Measurements from ENCODE around the gene LENEP.
"Not testable (repeated sequence)": the region's sequence is repeated elsewhere in the genome, so short reads cannot be mapped to it uniquely, and the experiment has no call there.

LENEP gene

GRCh38 chr1:154974808-154975408 is 18.5 kb upstream of the LENEP start:
- in situ Hi-C loops (cut with HindIII; ENCODE audit: low sequenced_read_pairs), result no loop called here

- in situ Hi-C loops (cut with HindIII; ENCODE audit: low sequenced_read_pairs), result no loop called here
Measured at GRCh38 chr1:154975409-154976059, 17.9 kb upstream of the LENEP start.

- in situ Hi-C loops (cut with HindIII; ENCODE audit: low sequenced_read_pairs), result not testable (repeated sequence)
Measured at GRCh38 chr1:154977762-154978161, 15.6 kb upstream of the LENEP start.

GRCh38 chr1:154978360-154978759 is 15.0 kb upstream of the LENEP start:
- in situ Hi-C loops (cut with HindIII; ENCODE audit: low sequenced_read_pairs), result no loop called here

GRCh38 chr1:154982341-154982740 is 11.0 kb upstream of the LENEP start:
- in situ Hi-C loops (cut with HindIII; ENCODE audit: low sequenced_read_pairs), result no loop called here

GRCh38 chr1:154982897-154983648 is 10.3 kb upstream of the LENEP start, which contains the start of gene FLAD1:
Gene FLAD1 (plus strand): TSS chr1:154983344. CDS start chr1:154983695, 351 bp downstream.
- in situ Hi-C loops (cut with HindIII; ENCODE audit: low sequenced_read_pairs), result no loop called here

- in situ Hi-C loops (cut with HindIII; ENCODE audit: low sequenced_read_pairs), result no loop called here
Measured at GRCh38 chr1:154983776-154984466, 9.5 kb upstream of the LENEP start.

- in situ Hi-C loops (cut with HindIII; ENCODE audit: low sequenced_read_pairs), result not testable (repeated sequence)
Measured at GRCh38 chr1:154986736-154987135, 6.7 kb upstream of the LENEP start.

- in situ Hi-C loops (cut with HindIII; ENCODE audit: low sequenced_read_pairs), result no loop called here
Measured at GRCh38 chr1:154987326-154987725, 6.1 kb upstream of the LENEP start.

- in situ Hi-C loops (cut with HindIII; ENCODE audit: low sequenced_read_pairs), result no loop called here
Measured at GRCh38 chr1:154988058-154988954, 5.1 kb upstream of the LENEP start.

- in situ Hi-C loops (cut with HindIII; ENCODE audit: low sequenced_read_pairs), result no loop called here
Measured at GRCh38 chr1:154989195-154989860, 4.1 kb upstream of the LENEP start.

GRCh38 chr1:154990276-154990675 is 3.1 kb upstream of the LENEP start:
- in situ Hi-C loops (cut with HindIII; ENCODE audit: low sequenced_read_pairs), result no loop called here

GRCh38 chr1:154992721-154993571 is 440 bp upstream of the LENEP start:
- in situ Hi-C loops (cut with HindIII; ENCODE audit: low sequenced_read_pairs), result no loop called here

- in situ Hi-C loops (cut with HindIII; ENCODE audit: low sequenced_read_pairs), result no loop called here
Measured at GRCh38 chr1:154994269-154994587, 842 bp downstream of the LENEP start.

GRCh38 chr1:154994591-154994990 is 1.2 kb downstream of the LENEP start:
- in situ Hi-C loops (cut with HindIII; ENCODE audit: low sequenced_read_pairs), result no loop called here

- in situ Hi-C loops (cut with HindIII; ENCODE audit: low sequenced_read_pairs), result not testable (repeated sequence)
Measured at GRCh38 chr1:154995301-154995983, 2.1 kb downstream of the LENEP start.

GRCh38 chr1:154996966-154997701 is 3.7 kb downstream of the LENEP start:
- in situ Hi-C loops (cut with HindIII; ENCODE audit: low sequenced_read_pairs), result no loop called here
